HCT116 (cell line): ENCODE data around the gene RBM42. TPM values are rescaled to one million over a fixed set of nuclear protein-coding genes. Genes with fewer than 3 reads are reported as not detected.

Source experiments
- ATAC-seq: fragments of 200-7000 bp; cut with Tn5 transposase; 2 replicates; pipeline ENCODE4 v1.9.1; 2020; ENCODE audit warnings: mild to moderate bottlenecking, moderate library complexity
- BruUV-seq: library from RNA; stranded (reverse); fragments of 400-500 nt; replicated peaks from 2 replicates; lab custom pipeline; 2021; lab: Mats Ljungman, UMichigan
- CTCF ChIA-PET: fragments of 300-600 bp; sonication (Branson Sonifier 250); formaldehyde crosslinking; loops from one replicate; lab custom pipeline; 2021; ENCODE audit warnings: antibody characterized with exemption; lab: Charles Lee
- POLR2A ChIA-PET: fragments of 300-600, 350-600 bp; sonication (Branson Sonifier 250); formaldehyde crosslinking; loops from one replicate; lab custom pipeline; 2021; ENCODE audit warnings: antibody characterized with exemption; lab: Charles Lee
- RAD21 ChIA-PET, 2 experiments: fragments of 300-600 bp; sonication (Branson Sonifier 250); formaldehyde crosslinking; loops; one replicate each; lab custom pipeline; 2023; ENCODE audit warnings: low total read pairs in 2 of 2; ENCODE audit not compliant: uncharacterized antibody in 2 of 2, unreplicated experiment in 2 of 2, low non-redundant PET in 1 of 2; lab: Charles Lee
- DNase-seq: peaks from one replicate; pipeline ENCODE4 v3.0.0-alpha.2; 2010; ENCODE audit warnings: low read depth, low spot score
- H2AFZ ChIP-seq: fragments of 200-600 bp; shearing (Covaris generic), sonication (generic); 2 replicates; pipeline ENCODE4 v1.6.1; 2017; ENCODE audit warnings: low read depth, mixed run types, mixed read lengths, antibody characterized with exemption, low read length; ENCODE audit not compliant: poor library complexity, severe bottlenecking
- H3K27ac ChIP-seq: 2 replicates; pipeline ENCODE4 v1.5.1; 2012; ENCODE audit warnings: low read depth, low read length
- H3K27me3 ChIP-seq: fragments of 200-600 bp; sonication (generic); 2 replicates; pipeline ENCODE4 v1.6.1; 2016; ENCODE audit warnings: mixed run types, low read length, mixed read lengths; ENCODE audit not compliant: insufficient read depth
- H3K36me3 ChIP-seq, 2 experiments: fragments of 200-500 bp in 1 of 2; fragments of 200-600 bp in 1 of 2; sonication (Bioruptor generic) in 1 of 2; sonication (generic) in 1 of 2; 2 replicates each; pipeline versions ENCODE4 v1.5.1 to v1.6.1; 2014 to 2016; ENCODE audit warnings: low read length in 2 of 2, inconsistent platforms in 1 of 2, mixed read lengths in 1 of 2, mixed run types in 1 of 2; ENCODE audit not compliant: insufficient read depth in 2 of 2, control insufficient read depth in 1 of 2
- H3K4me1 ChIP-seq, 2 experiments: fragments of 200-600 bp in 1 of 2; sonication (generic) in 1 of 2; 2 replicates each; pipeline versions ENCODE4 v1.5.1 to v1.6.1; 2012 to 2017; ENCODE audit warnings: low read length in 2 of 2, inconsistent platforms in 1 of 2, mild to moderate bottlenecking in 1 of 2, mixed read lengths in 1 of 2, mixed run types in 1 of 2, moderate library complexity in 1 of 2; ENCODE audit not compliant: insufficient read depth in 2 of 2, control insufficient read depth in 1 of 2
- H3K4me2 ChIP-seq: fragments of 200-600 bp; sonication (generic); 2 replicates; pipeline ENCODE4 v1.6.1; 2017; ENCODE audit warnings: mixed run types, low read length, mixed read lengths
- H3K4me3 ChIP-seq, 2 experiments: fragments of 200-600 bp in 1 of 2; sonication (generic) in 1 of 2; replicated peaks in 1 of 2; 2 replicates each; pipeline ENCODE4 v1.5.1; 2011 to 2016; ENCODE audit warnings: low read length in 2 of 2, control low read depth in 1 of 2, low read depth in 1 of 2, mild to moderate bottlenecking in 1 of 2, mixed read lengths in 1 of 2, mixed run types in 1 of 2
- H3K79me2 ChIP-seq: fragments of 200-600 bp; sonication (generic); 2 replicates; pipeline ENCODE4 v1.6.1; 2017; ENCODE audit warnings: mild to moderate bottlenecking, mixed run types, low read length, moderate library complexity, mixed read lengths; ENCODE audit not compliant: insufficient read depth
- H3K9ac ChIP-seq: fragments of 200-600 bp; sonication (generic); 2 replicates; pipeline ENCODE4 v1.6.1; 2016; ENCODE audit warnings: low read length, mixed read lengths
- H3K9me2 ChIP-seq: fragments of 200-600 bp; sonication (generic), shearing (Covaris generic); 2 replicates; pipeline ENCODE4 v1.6.1; 2017; ENCODE audit warnings: mixed run types, mild to moderate bottlenecking, moderate library complexity; ENCODE audit not compliant: insufficient read depth
- H3K9me3 ChIP-seq, 2 experiments: fragments of 200-500 bp in 1 of 2; fragments of 200-600 bp in 1 of 2; sonication (Bioruptor generic) in 1 of 2; sonication (generic) in 1 of 2; 2 replicates each; pipeline ENCODE4 v1.6.1; 2014 to 2017; ENCODE audit warnings: low read length in 2 of 2, mixed read lengths in 2 of 2, inconsistent platforms in 1 of 2, low read depth in 1 of 2, mild to moderate bottlenecking in 1 of 2, mixed run types in 1 of 2, moderate library complexity in 1 of 2; ENCODE audit not compliant: control insufficient read depth in 1 of 2, insufficient read depth in 1 of 2
- H4K20me1 ChIP-seq: fragments of 200-600 bp; sonication (generic), shearing (Covaris generic); 2 replicates; pipeline ENCODE4 v1.6.1; 2017; ENCODE audit warnings: mixed run types, mild to moderate bottlenecking, moderate library complexity; ENCODE audit not compliant: insufficient read depth
- CTCF ChIP-seq, 3 experiments: fragments of 200-600 bp in 1 of 3; sonication (generic) in 1 of 3; IDR thresholded peaks in 2 of 3; conservative IDR thresholded peaks in 1 of 3; 2 replicates each; pipeline ENCODE4 v1.5.1; 2012 to 2017; ENCODE audit warnings: low read depth in 2 of 3, low read length in 2 of 3, antibody characterized with exemption in 1 of 3, borderline replicate concordance in 1 of 3, control low read depth in 1 of 3, mild to moderate bottlenecking in 1 of 3, mixed read lengths in 1 of 3, mixed run types in 1 of 3, moderate library complexity in 1 of 3; ENCODE audit not compliant: insufficient read depth in 1 of 3
- EGR1 ChIP-seq: IDR thresholded peaks from 2 replicates; pipeline ENCODE4 v1.6.1; 2012; ENCODE audit warnings: low read depth
- ELF1 ChIP-seq: IDR thresholded peaks from 2 replicates; pipeline ENCODE4 v1.6.1; 2012; ENCODE audit warnings: low read depth, borderline replicate concordance
- EZH2 ChIP-seq: fragments of 200-600 bp; sonication (generic); IDR thresholded peaks from 2 replicates; pipeline ENCODE4 v1.6.1; 2017; ENCODE audit warnings: antibody characterized with exemption, mixed run types
- EZH2phosphoT487 ChIP-seq: fragments of 200-600 bp; IDR thresholded peaks from 2 replicates; pipeline ENCODE4 v1.6.1; 2018; ENCODE audit warnings: antibody characterized with exemption, borderline replicate concordance
- RAD21 ChIP-seq: IDR thresholded peaks from 2 replicates; pipeline ENCODE4 v1.6.1; 2012; ENCODE audit warnings: low read depth, mild to moderate bottlenecking
- SIN3A ChIP-seq: IDR thresholded peaks from 2 replicates; pipeline ENCODE4 v1.6.1; 2012; ENCODE audit warnings: low read depth
- SP1 ChIP-seq: IDR thresholded peaks from 2 replicates; pipeline ENCODE4 v1.6.1; 2012; ENCODE audit warnings: low read depth
- SRF ChIP-seq: IDR thresholded peaks from 2 replicates; pipeline ENCODE4 v1.6.1; 2012; ENCODE audit warnings: low read depth
- YY1 ChIP-seq: IDR thresholded peaks from 2 replicates; pipeline ENCODE4 v1.6.1; 2011; ENCODE audit warnings: low read length, low read depth, moderate library complexity, mild to moderate bottlenecking; ENCODE audit not compliant: insufficient replicate concordance; ENCODE audit errors: extremely low read depth
- ZBTB33 ChIP-seq: IDR thresholded peaks from 2 replicates; pipeline ENCODE4 v1.6.1; 2011; ENCODE audit warnings: mild to moderate bottlenecking, low read length, moderate library complexity; ENCODE audit not compliant: insufficient replicate concordance; ENCODE audit errors: extremely low read depth
- ZFX ChIP-seq: fragments of 450-650 bp; IDR thresholded peaks from 2 replicates; pipeline ENCODE4 v1.6.1; 2017
- intact Hi-C: fragments of 100-400 bp; cut with micrococcal nuclease; formaldehyde crosslinking; loops from 2 replicates; pipeline ENCODE4 v1.10.0; 2022
- total RNA-seq: library from RNA; stranded (reverse); gene quantifications from one replicate; pipeline ENCODE4 v1.2.1, GENCODE V29; 2021; ENCODE audit not compliant: unreplicated experiment
- TF ChIP-seq, protein P1 (sequence below): IDR thresholded peaks from 2 replicates; pipeline ENCODE4 v1.6.1; 2012
- TF ChIP-seq, protein P2 (sequence below): IDR thresholded peaks from 2 replicates; pipeline ENCODE4 v1.6.1; 2012

The RBM42 gene
- total RNA-seq, 1 experiment from 2014 or later, result 87.2 TPM

GRCh38 chr19:35582760-35583159 is 46.1 kb upstream of the RBM42 start:
- POLR2A ChIA-PET, result no interaction called here
- BruUV-seq, result no TSS peak
- no peak overlapping the region for H3K27ac ChIP-seq
- H3K4me2 ChIP-seq, result no peak overlapping the region
- no peaks in the 10 kb centered on the region for H3K79me2 ChIP-seq
- no peaks in the 10 kb centered on the region for H3K4me1 ChIP-seq
- DNase-seq (no peak), ATAC-seq (no peak)
- CTCF ChIA-PET, result no interaction called here
- RAD21 ChIA-PET, result no interaction called here
- H3K27me3 ChIP-seq, result no peaks in the 10 kb centered on the region
- H3K9me3 ChIP-seq, result no peaks in the 10 kb centered on the region
- no peak for TF ChIP-seq EZH2
- no peak for TF ChIP-seq ZBTB33
- TF ChIP-seq, protein P1, sequence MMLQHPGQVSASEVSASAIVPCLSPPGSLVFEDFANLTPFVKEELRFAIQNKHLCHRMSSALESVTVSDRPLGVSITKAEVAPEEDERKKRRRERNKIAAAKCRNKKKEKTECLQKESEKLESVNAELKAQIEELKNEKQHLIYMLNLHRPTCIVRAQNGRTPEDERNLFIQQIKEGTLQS, result no peak
- TF ChIP-seq, protein P2, sequence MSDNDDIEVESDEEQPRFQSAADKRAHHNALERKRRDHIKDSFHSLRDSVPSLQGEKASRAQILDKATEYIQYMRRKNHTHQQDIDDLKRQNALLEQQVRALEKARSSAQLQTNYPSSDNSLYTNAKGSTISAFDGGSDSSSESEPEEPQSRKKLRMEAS, result no peak
- TF ChIP-seq SP1, result no peak
- TF ChIP-seq EGR1, result no peak
- no peak for TF ChIP-seq ELF1
- H3K4me3 ChIP-seq, result no peak overlapping the region
- no peaks in the 10 kb centered on the region for H3K36me3 ChIP-seq
- H3K9ac ChIP-seq, result no peak overlapping the region
- H2AFZ ChIP-seq, result no peak overlapping the region
- H4K20me1 ChIP-seq, result no peaks in the 10 kb centered on the region
- no peaks in the 10 kb centered on the region for H3K9me2 ChIP-seq
- intact Hi-C loops, result no loop called here

DNA sequence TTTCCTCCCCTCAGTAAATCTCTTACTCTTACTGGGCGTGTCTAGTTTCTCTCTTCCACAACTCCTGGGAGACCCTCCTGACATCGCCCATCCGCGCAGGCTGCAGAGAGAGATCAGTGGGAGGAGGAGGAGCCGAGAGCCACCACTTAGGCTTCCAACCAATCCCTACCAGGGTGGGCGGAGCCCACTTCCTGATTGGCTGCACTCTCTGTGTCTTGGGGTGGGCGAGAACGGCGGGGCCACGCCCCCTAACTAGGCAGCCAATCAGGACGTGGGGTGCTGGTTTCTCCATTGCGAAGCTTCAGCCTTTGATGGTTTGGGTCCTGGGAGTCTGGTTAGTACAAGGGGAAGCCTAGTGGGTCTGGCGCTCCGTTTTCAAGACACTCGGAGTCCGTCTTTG is 43.0 kb upstream of the RBM42 start, which contains the start of gene PMIS2:
Gene PMIS2 (plus strand): TSS at position 326 of the 400 bp plus-strand sequence. CDS start 87 bp downstream, outside the sequence.
- ChIA-PET CTCF (no interaction called here), RAD21 (no interaction called here), POLR2A (no interaction called here)
- H3K4me3 ChIP-seq, result no peak within 1 kb of the TSS
- H3K27me3 ChIP-seq, result no peaks in the 10 kb centered on the region
- no peak within 1 kb of the TSS for H3K27ac ChIP-seq
- intact Hi-C loops, result no loop called here
- no peak within 1 kb of the TSS for H2AFZ ChIP-seq
- H3K4me1 ChIP-seq, result no peaks in the 10 kb centered on the region
- no TSS peak for BruUV-seq
- no peaks in the 10 kb centered on the region for H4K20me1 ChIP-seq
- no peak for DNase-seq
- no peaks in the 10 kb centered on the region for H3K36me3 ChIP-seq
- H3K4me2 ChIP-seq, result no peak within 1 kb of the TSS
- no peaks in the 10 kb centered on the region for H3K9me2 ChIP-seq
- no peaks in the 10 kb centered on the region for H3K9me3 ChIP-seq
- H3K9ac ChIP-seq, result no peak within 1 kb of the TSS
- peak; percentile 78 for ATAC-seq
- H3K79me2 ChIP-seq, result no peaks in the 10 kb centered on the region
- TF ChIP-seq SP1 (no peak), SIN3A (no peak), CTCF (IDR thresholded peaks at IDR 0.05 in 2 of 3, conservative IDR thresholded peaks at IDR 0.05 in 1 of 3; ENCODE audit: borderline replicate concordance in 1 of 3, insufficient read depth in 1 of 3, low read depth in 2 of 3, low read length in 2 of 3) (no peak), RAD21 (no peak), EGR1 (no peak), ZBTB33 (no peak), SRF (no peak), ZFX (no peak), EZH2phosphoT487 (no peak), YY1 (no peak)
